Effector memory CD4-positive, alpha-beta T cell (primary cell): ENCODE data around the gene MYH9.

Source experiments
- DNase-seq, 3 donors: peaks; one replicate each; pipeline ENCODE4 v3.0.0-alpha.2; 2020
- H3K27ac ChIP-seq: 2 replicates; pipeline ENCODE4 v1.7.0; 2013; ENCODE audit warnings: mild to moderate bottlenecking, low read length, moderate library complexity; ENCODE audit not compliant: insufficient read depth, poor library complexity, severe bottlenecking
- H3K27me3 ChIP-seq: replicated peaks from 2 replicates; pipeline ENCODE4 v1.7.0; 2013; ENCODE audit warnings: mild to moderate bottlenecking, low read length; ENCODE audit not compliant: insufficient read depth, control insufficient read depth, poor library complexity, severe bottlenecking
- H3K36me3 ChIP-seq: 2 replicates; pipeline ENCODE4 v1.7.0; 2013; ENCODE audit warnings: mild to moderate bottlenecking, low read length, moderate library complexity; ENCODE audit not compliant: control insufficient read depth, insufficient read depth
- H3K4me1 ChIP-seq: 2 replicates; pipeline ENCODE4 v1.7.0; 2013; ENCODE audit warnings: low read length, mild to moderate bottlenecking; ENCODE audit not compliant: control insufficient read depth, insufficient read depth, poor library complexity, severe bottlenecking
- H3K4me3 ChIP-seq: 2 replicates; pipeline ENCODE4 v1.7.0; 2013; ENCODE audit warnings: low read length, low read depth, mild to moderate bottlenecking; ENCODE audit not compliant: insufficient read depth, poor library complexity, severe bottlenecking
- H3K9me3 ChIP-seq: 2 replicates; pipeline ENCODE4 v1.7.0; 2013; ENCODE audit warnings: mild to moderate bottlenecking, low read length, moderate library complexity; ENCODE audit not compliant: control insufficient read depth

The MYH9 gene

GRCh38 chr22:36377022-36377631, 10.6 kb downstream of the MYH9 start:
- H3K4me1 ChIP-seq, result peaks cover 83% of the 10 kb centered on the region
- H3K36me3 ChIP-seq, result peaks cover 11% of the 10 kb centered on the region
- H3K9me3 ChIP-seq, result no peaks in the 10 kb centered on the region
- H3K27ac ChIP-seq, result peak overlapping the region; percentile 87
- H3K27me3 ChIP-seq, result no peaks in the 10 kb centered on the region
- peak in 1 of 3 donors; percentile 46 for DNase-seq
- H3K4me3 ChIP-seq, result peak overlapping the region; percentile 30

- H3K36me3 ChIP-seq, result peaks cover 11% of the 10 kb centered on the region
- H3K27me3 ChIP-seq, result no peaks in the 10 kb centered on the region
- H3K27ac ChIP-seq, result peak overlapping the region; percentile 87
- no peak for DNase-seq
- peaks cover 91% of the 10 kb centered on the region for H3K4me1 ChIP-seq
- H3K4me3 ChIP-seq, result no peak overlapping the region
- no peaks in the 10 kb centered on the region for H3K9me3 ChIP-seq
These were observed 11.5 kb downstream of the MYH9 start for GRCh38 chr22:36376265-36376664.

- no peak for DNase-seq
- H3K36me3 ChIP-seq, result peaks cover 7% of the 10 kb centered on the region
- peaks cover 96% of the 10 kb centered on the region for H3K4me1 ChIP-seq
- no peaks in the 10 kb centered on the region for H3K27me3 ChIP-seq
- peak overlapping the region; percentile 87 for H3K27ac ChIP-seq
- peak overlapping the region; percentile 26 for H3K4me3 ChIP-seq
- H3K9me3 ChIP-seq, result no peaks in the 10 kb centered on the region
These were observed 12.4 kb downstream of the MYH9 start for GRCh38 chr22:36375071-36375980.

- peaks cover 96% of the 10 kb centered on the region for H3K4me1 ChIP-seq
- peak overlapping the region; percentile 87 for H3K27ac ChIP-seq
- H3K36me3 ChIP-seq, result peaks cover 7% of the 10 kb centered on the region
- H3K27me3 ChIP-seq, result no peaks in the 10 kb centered on the region
- peak overlapping the region; percentile 26 for H3K4me3 ChIP-seq
- H3K9me3 ChIP-seq, result no peaks in the 10 kb centered on the region
- peak in 1 of 3 donors; percentile 54 for DNase-seq
These were observed 13.2 kb downstream of the MYH9 start for GRCh38 chr22:36374603-36375024.

GRCh38 chr22:36373258-36373579, 14.5 kb downstream of the MYH9 start:
- H3K27ac ChIP-seq, result peak overlapping the region; percentile 87
- H3K4me3 ChIP-seq, result peak overlapping the region; percentile 4
- H3K9me3 ChIP-seq, result no peaks in the 10 kb centered on the region
- no peak for DNase-seq
- no peaks in the 10 kb centered on the region for H3K27me3 ChIP-seq
- H3K36me3 ChIP-seq, result peaks cover 7% of the 10 kb centered on the region
- peaks cover 96% of the 10 kb centered on the region for H3K4me1 ChIP-seq

GRCh38 chr22:36371920-36372319, 15.8 kb downstream of the MYH9 start:
- no peak overlapping the region for H3K4me3 ChIP-seq
- peak overlapping the region; percentile 91 for H3K27ac ChIP-seq

GRCh38 chr22:36369922-36370791, 17.6 kb downstream of the MYH9 start:
- H3K4me3 ChIP-seq, result peak overlapping the region; percentile 36
- DNase-seq, result no peak
- H3K4me1 ChIP-seq, result peaks cover 99% of the 10 kb centered on the region
- peaks cover 10% of the 10 kb centered on the region for H3K36me3 ChIP-seq
- no peaks in the 10 kb centered on the region for H3K27me3 ChIP-seq
- H3K27ac ChIP-seq, result peak overlapping the region; percentile 91
- no peaks in the 10 kb centered on the region for H3K9me3 ChIP-seq

More at GRCh38 chr22:36371920-36372319, 15.8 kb downstream of the MYH9 start:
- Histone ChIP-seq H3K36me3 (peaks cover 14% of the 10 kb centered on the region), H3K9me3 (no peaks in the 10 kb centered on the region), H3K4me1 (peaks cover 99% of the 10 kb centered on the region), H3K27me3 (no peaks in the 10 kb centered on the region)
- no peak for DNase-seq

GRCh38 chr22:36369004-36369921, 18.5 kb downstream of the MYH9 start:
- Histone ChIP-seq H3K27me3 (no peaks in the 10 kb centered on the region), H3K4me1 (peaks cover 98% of the 10 kb centered on the region), H3K4me3 (peak overlapping the region; percentile 36), H3K36me3 (peaks cover 7% of the 10 kb centered on the region), H3K9me3 (no peaks in the 10 kb centered on the region), H3K27ac (peak overlapping the region; percentile 91)
- DNase-seq, result no peak

- Histone ChIP-seq H3K27ac (peak overlapping the region; percentile 91), H3K4me3 (peak overlapping the region; percentile 36), H3K27me3 (no peaks in the 10 kb centered on the region), H3K9me3 (no peaks in the 10 kb centered on the region), H3K36me3 (peaks cover 9% of the 10 kb centered on the region), H3K4me1 (peaks cover 98% of the 10 kb centered on the region)
- DNase-seq, result no peak
These were observed 19.3 kb downstream of the MYH9 start for GRCh38 chr22:36368359-36368983.
